Caco-2 (cell line): ENCODE measurements around the gene PMPCB. TPM values are rescaled to one million over a fixed set of nuclear protein-coding genes. Genes with fewer than 3 reads are reported as not detected.

Experiments used
- BruUV-seq: library from RNA; stranded (reverse); fragments of 400-500 nt; replicated peaks from 2 replicates; lab custom pipeline; 2021; lab: Mats Ljungman, UMichigan
- CTCF ChIA-PET: fragments of 300-600 bp; sonication (Branson Sonifier 250); formaldehyde crosslinking; loops from one replicate; lab custom pipeline; 2022; ENCODE audit warnings: antibody characterized with exemption; lab: Charles Lee
- POLR2A ChIA-PET: fragments of 300-600 bp; sonication (Branson Sonifier 250); formaldehyde crosslinking; loops from one replicate; lab custom pipeline; 2022; ENCODE audit warnings: antibody characterized with exemption; lab: Charles Lee
- DNase-seq, 2 experiments: peaks; one replicate each; pipeline versions ENCODE4 v3.0.0 to v3.0.0-alpha.2; 2020 to 2022
- H3K27me3 ChIP-seq: replicated peaks from 2 replicates; pipeline ENCODE4 v1.6.0; 2011; ENCODE audit warnings: low read length; ENCODE audit not compliant: control insufficient read depth, insufficient read depth
- H3K36me3 ChIP-seq: 2 replicates; pipeline ENCODE4 v1.5.1; 2011; ENCODE audit warnings: low read length; ENCODE audit not compliant: control insufficient read depth, insufficient read depth
- H3K4me1 ChIP-seq: fragments of 250-450 bp; sonication (Bioruptor Pico); 2 replicates; pipeline ENCODE4 v1.5.1; 2020; ENCODE audit warnings: mild to moderate bottlenecking
- H3K4me3 ChIP-seq: 2 replicates; pipeline ENCODE4 v1.5.1; 2011; ENCODE audit warnings: low read depth, mild to moderate bottlenecking, control low read depth, low read length
- H3K9me3 ChIP-seq: fragments of 250-450 bp; sonication (Bioruptor Pico); 2 replicates; pipeline ENCODE4 v1.5.1; 2020; ENCODE audit warnings: mild to moderate bottlenecking, moderate library complexity
- H3K27ac Mint-ChIP-seq: one replicate; pipeline ENCODE4 v1.8.0; 2022; ENCODE audit warnings: mixed read lengths; ENCODE audit not compliant: unreplicated experiment
- H3K27me3 Mint-ChIP-seq: one replicate; pipeline ENCODE4 v1.8.0; 2022; ENCODE audit warnings: mixed read lengths; ENCODE audit not compliant: insufficient read depth, unreplicated experiment
- H3K36me3 Mint-ChIP-seq: one replicate; pipeline ENCODE4 v1.8.0; 2022; ENCODE audit warnings: mild to moderate bottlenecking, mixed read lengths; ENCODE audit not compliant: insufficient read depth, unreplicated experiment
- H3K4me1 Mint-ChIP-seq: one replicate; pipeline ENCODE4 v1.8.0; 2022; ENCODE audit warnings: low read depth, mixed read lengths; ENCODE audit not compliant: unreplicated experiment
- H3K4me3 Mint-ChIP-seq: one replicate; pipeline ENCODE4 v1.8.0; 2022; ENCODE audit warnings: mild to moderate bottlenecking, moderate library complexity, mixed read lengths; ENCODE audit not compliant: unreplicated experiment
- H3K9me3 Mint-ChIP-seq: one replicate; pipeline ENCODE4 v1.8.0; 2022; ENCODE audit warnings: mixed read lengths; ENCODE audit not compliant: unreplicated experiment
- CTCF ChIP-seq, 2 experiments: fragments of 200-600 bp in 1 of 2; IDR thresholded peaks; 1 replicate in 1 of 2; 2 replicates in 1 of 2; pipeline versions ENCODE4 v1.5.1 to v1.8.0; 2011 to 2022; ENCODE audit warnings: antibody characterized with exemption in 1 of 2, control low read depth in 1 of 2, inconsistent platforms in 1 of 2, low read depth in 1 of 2, low read length in 1 of 2, mild to moderate bottlenecking in 1 of 2, moderate library complexity in 1 of 2; ENCODE audit not compliant: insufficient read depth in 1 of 2, severe bottlenecking in 1 of 2, unreplicated experiment in 1 of 2
- intact Hi-C: fragments of 100-400 bp; cut with micrococcal nuclease; formaldehyde crosslinking; loops from one replicate; pipeline ENCODE4 v1.10.0; 2022; ENCODE audit not compliant: unreplicated experiment
- total RNA-seq: library from RNA; stranded (reverse); gene quantifications from 2 replicates; pipeline ENCODE4 v1.2.3, GENCODE V29; 2022

The PMPCB gene
- total RNA-seq, 1 experiment from 2014 or later = 90.9 TPM

- DNase-seq = no peak
- Histone ChIP-seq H3K27me3 (no peaks in the 10 kb centered on the region), H3K4me1 (no peaks in the 10 kb centered on the region), H3K4me3 (no peak overlapping the region), H3K9me3 (no peaks in the 10 kb centered on the region), H3K36me3 (peaks cover 3% of the 10 kb centered on the region; the same call in 1 of the 2 replicates)
- no TSS peak for BruUV-seq
- Mint-ChIP-seq H3K4me1 (no peaks in the 10 kb centered on the region), H3K27ac (no peak overlapping the region), H3K27me3 (no peaks in the 10 kb centered on the region), H3K9me3 (no peaks in the 10 kb centered on the region), H3K36me3 (peaks cover 94% of the 10 kb centered on the region), H3K4me3 (no peak overlapping the region)
- POLR2A ChIA-PET = no interaction called here
- CTCF ChIA-PET = no interaction called here
- no peak for TF ChIP-seq CTCF (IDR thresholded peaks at IDR 0.05; ENCODE audit: insufficient read depth in 1 of 2, low read depth in 1 of 2, low read length in 1 of 2, severe bottlenecking in 1 of 2, unreplicated experiment in 1 of 2)
- intact Hi-C loops = no loop called here
These were observed 17.6 kb downstream of the PMPCB start for GRCh38 chr7:103314852-103315251.

- ChIA-PET POLR2A (no interaction called here), CTCF (interaction anchor here (0.7 kb wide), 1 partner anchor 909 kb away, joined by 3 read pairs; no protein-coding TSS in a partner anchor)
- Mint-ChIP-seq H3K27me3 (no peaks in the 10 kb centered on the region), H3K27ac (no peak overlapping the region), H3K36me3 (peaks cover 94% of the 10 kb centered on the region), H3K4me1 (no peaks in the 10 kb centered on the region), H3K4me3 (no peak overlapping the region), H3K9me3 (no peaks in the 10 kb centered on the region)
- no peaks in the 10 kb centered on the region for H3K4me1 ChIP-seq
- no peaks in the 10 kb centered on the region for H3K27me3 ChIP-seq
- no peak for TF ChIP-seq CTCF (IDR thresholded peaks at IDR 0.05; ENCODE audit: insufficient read depth in 1 of 2, low read depth in 1 of 2, low read length in 1 of 2, severe bottlenecking in 1 of 2, unreplicated experiment in 1 of 2)
- no TSS peak for BruUV-seq
- peaks cover 3% of the 10 kb centered on the region; the same call in 1 of the 2 replicates for H3K36me3 ChIP-seq
- DNase-seq = no peak
- intact Hi-C loops = no loop called here
- no peaks in the 10 kb centered on the region for H3K9me3 ChIP-seq
- H3K4me3 ChIP-seq = no peak overlapping the region
These were observed 19.2 kb downstream of the PMPCB start for GRCh38 chr7:103316380-103316941.

GRCh38 chr7:103317009-103317408, 19.8 kb downstream of the PMPCB start:
- Histone ChIP-seq H3K4me3 (no peak overlapping the region), H3K36me3 (peaks cover 3% of the 10 kb centered on the region; the same call in 1 of the 2 replicates), H3K9me3 (no peaks in the 10 kb centered on the region), H3K4me1 (no peaks in the 10 kb centered on the region), H3K27me3 (no peaks in the 10 kb centered on the region)
- Mint-ChIP-seq H3K9me3 (no peaks in the 10 kb centered on the region), H3K36me3 (peaks cover 94% of the 10 kb centered on the region), H3K4me3 (no peak overlapping the region), H3K27ac (no peak overlapping the region), H3K4me1 (no peaks in the 10 kb centered on the region), H3K27me3 (no peaks in the 10 kb centered on the region)
- intact Hi-C loops = no loop called here
- BruUV-seq = no TSS peak
- TF ChIP-seq CTCF (IDR thresholded peaks at IDR 0.05; ENCODE audit: insufficient read depth in 1 of 2, low read depth in 1 of 2, low read length in 1 of 2, severe bottlenecking in 1 of 2, unreplicated experiment in 1 of 2) = no peak
- DNase-seq = no peak
- ChIA-PET POLR2A (no interaction called here), CTCF (no interaction called here)
